GM21825 (cell line): ENCODE data around the gene TMEM151B.

Source experiments
- ATAC-seq: cut with Tn5 transposase; IDR thresholded peaks from one replicate; pipeline ENCODE4 v1.9.1; 2021; ENCODE audit warnings: mild to moderate bottlenecking, moderate library complexity; ENCODE audit not compliant: unreplicated experiment

TMEM151B gene

GRCh38 chr6:44250067-44250717 lies 20.1 kb upstream of the TMEM151B start:
- ATAC-seq, result no peak

GRCh38 chr6:44250718-44251123 lies 19.5 kb upstream of the TMEM151B start:
- no peak for ATAC-seq

GRCh38 chr6:44251576-44252524 lies 18.4 kb upstream of the TMEM151B start:
- ATAC-seq, result no peak

- ATAC-seq, result no peak
Observed at GRCh38 chr6:44253307-44254101, 16.7 kb upstream of the TMEM151B start.

GRCh38 chr6:44254191-44255104 lies 15.8 kb upstream of the TMEM151B start:
- ATAC-seq, result no peak

- ATAC-seq, result no peak
Observed at GRCh38 chr6:44255105-44255808, 15.0 kb upstream of the TMEM151B start.

GRCh38 chr6:44255871-44256774 lies 14.1 kb upstream of the TMEM151B start:
- no peak for ATAC-seq

GRCh38 chr6:44256775-44257024 lies 13.6 kb upstream of the TMEM151B start:
- ATAC-seq, result no peak

GRCh38 chr6:44257025-44257752 lies 13.1 kb upstream of the TMEM151B start, which contains the start of gene SLC35B2:
SLC35B2 (minus strand) TSS chr6:44257528; CDS start chr6:44257410, 118 bp downstream.
- peak; percentile 43 for ATAC-seq

GRCh38 chr6:44257753-44258324 lies 12.4 kb upstream of the TMEM151B start:
- ATAC-seq, result no peak

- no peak for ATAC-seq
Observed at GRCh38 chr6:44258325-44258863, 11.9 kb upstream of the TMEM151B start.

- ATAC-seq, result no peak
Observed at GRCh38 chr6:44258921-44259320, 11.3 kb upstream of the TMEM151B start.

GRCh38 chr6:44260011-44260410 lies 10.2 kb upstream of the TMEM151B start:
- ATAC-seq, result no peak

- ATAC-seq, result no peak
Observed at GRCh38 chr6:44260451-44261297, 9.6 kb upstream of the TMEM151B start.

GRCh38 chr6:44261581-44261980 lies 8.7 kb upstream of the TMEM151B start:
- ATAC-seq, result no peak

- ATAC-seq, result no peak
Observed at GRCh38 chr6:44262467-44263353, 7.5 kb upstream of the TMEM151B start.
